GM23248 (cell line): Measurements from ENCODE around the gene BICD1.

ENCODE experiments used
- EZH2 ChIP-seq: fragments of 200-600 bp; sonication (generic); IDR thresholded peaks from 2 replicates; pipeline ENCODE4 v1.6.1; 2018; ENCODE audit warnings: antibody characterized with exemption, mild to moderate bottlenecking; ENCODE audit not compliant: insufficient read depth, poor library complexity, severe bottlenecking
- EZH2phosphoT487 ChIP-seq: fragments of 200-600 bp; sonication (generic); IDR thresholded peaks from 2 replicates; pipeline ENCODE4 v1.6.1; 2018; ENCODE audit warnings: antibody characterized with exemption, moderate library complexity, mild to moderate bottlenecking, low read depth; ENCODE audit not compliant: insufficient read depth

DNA sequence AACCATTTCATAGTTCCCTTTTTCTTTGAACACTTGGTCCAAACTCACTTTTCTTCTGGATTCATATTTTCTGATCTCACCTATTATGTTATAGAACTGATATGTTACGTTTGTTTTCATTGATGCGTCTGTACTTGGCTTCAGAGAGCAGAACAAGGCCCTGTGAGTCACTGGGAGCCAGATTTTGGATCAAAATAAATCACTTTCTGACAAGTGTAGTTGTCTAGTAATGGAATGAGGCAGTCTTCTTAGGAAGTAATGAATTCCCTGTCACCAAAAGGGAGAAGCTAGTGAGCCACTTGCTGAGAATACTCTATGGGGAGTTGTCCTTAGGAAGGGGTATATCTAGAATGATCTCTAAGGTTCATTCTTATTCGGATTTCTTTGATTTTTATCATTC, 10.2 kb downstream of the BICD1 start:
- no peak for TF ChIP-seq EZH2
- no peak for TF ChIP-seq EZH2phosphoT487
